Left lung (tissue), 10 donors: ENCODE measurements around the gene RFWD3. TPM values are rescaled to one million over a fixed set of nuclear protein-coding genes. Genes with fewer than 3 reads are reported as not detected.

ENCODE experiments used
- ATAC-seq: fragments of 200-7000 bp; cut with Tn5 transposase; one replicate; pipeline ENCODE4 v1.9.1; 2020; ENCODE audit warnings: moderate library complexity
- DNase-seq, 4 donors: peaks; one replicate each; pipeline ENCODE4 v3.0.0-alpha.2; 2013 to 2020
- H3K27ac ChIP-seq, 2 donors: fragments of 200-600 bp; sonication (generic) in 1 of 2; one replicate each; pipeline versions ENCODE4 v1.5.0 to v1.8.0; 2020 to 2021
- H3K27me3 ChIP-seq, 2 donors: fragments of 200-600 bp; sonication (generic) in 1 of 2; one replicate each; pipeline versions ENCODE4 v1.5.0 to v1.8.0; 2020 to 2021
- H3K36me3 ChIP-seq, 2 donors: fragments of 200-600 bp; sonication (generic) in 1 of 2; one replicate each; pipeline versions ENCODE4 v1.5.0 to v1.8.0; 2020 to 2021
- H3K4me1 ChIP-seq, 2 donors: fragments of 200-600 bp; one replicate each; pipeline ENCODE4 v1.8.0; 2021
- H3K4me3 ChIP-seq, 2 donors: fragments of 200-600 bp; sonication (generic) in 1 of 2; one replicate each; pipeline versions ENCODE4 v1.5.0 to v1.8.0; 2020 to 2021; ENCODE audit warnings: mild to moderate bottlenecking in 1 of 2
- H3K9me3 ChIP-seq, 2 donors: fragments of 200-600 bp; sonication (generic) in 1 of 2; one replicate each; pipeline versions ENCODE4 v1.5.0 to v1.8.0; 2020 to 2021
- intact Hi-C, 2 donors: fragments of 100-400 bp; cut with DNase I; formaldehyde crosslinking; loops; one replicate each; pipeline versions ENCODE4 v1.11.2 to v1.14.2; 2022
- polyA plus RNA-seq, 6 donors: library from polyadenylated mRNA; unstranded; fragments of 120-200 nt; gene quantifications; one replicate each; pipeline ENCODE4 v1.2.1, GENCODE V29; 2013; ENCODE audit not compliant: insufficient read length in 6 of 6
- total RNA-seq, 2 donors: library from RNA; stranded (reverse); fragmentation: NEBNext Ultra II Directional; extraction: Animal tissue kit (Norgen Biotek cat#: 25700); gene quantifications; one replicate each; pipeline ENCODE4 v1.2.1, GENCODE V29; 2021
- TF ChIP-seq, protein P1 (sequence below), 2 donors: fragments of 200-600 bp; sonication (generic) in 1 of 2; IDR thresholded peaks; one replicate each; pipeline versions ENCODE4 v1.5.0 to v1.8.0; 2021; ENCODE audit warnings: antibody characterized with exemption in 2 of 2
- donor health status: DM: no; HTN: yes; CAD: no.
- donor health status: DM: no; HTN: no; CAD: no.

The RFWD3 gene
- total and polyA plus RNA-seq, 8 donors: 20.7 to 27.7 (median 24.2) TPM

DNA sequence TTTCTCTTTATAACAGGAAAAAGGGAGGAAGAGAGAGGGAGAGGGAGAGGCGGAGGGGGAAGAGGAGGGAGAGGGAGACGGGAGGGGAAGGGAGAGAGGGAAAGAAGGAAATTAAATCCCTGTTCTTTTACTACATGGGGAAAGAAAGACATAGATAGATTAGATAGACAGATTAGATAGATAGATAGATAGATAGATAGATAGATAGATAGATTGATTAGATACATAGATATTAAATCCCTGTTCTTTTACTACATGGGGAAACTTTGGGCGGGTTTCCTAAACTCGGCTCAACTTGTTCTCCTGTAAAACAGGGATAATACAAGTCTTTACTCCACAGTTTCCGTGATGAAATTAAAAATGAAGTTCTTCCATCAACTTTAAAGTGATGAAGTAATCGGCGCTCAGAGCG, 661 bp downstream of the RFWD3 start:
- Histone ChIP-seq H3K9me3 (no peaks in the 10 kb centered on the region), H3K27ac (peak overlapping the region; percentile 28 to 80), H3K4me1 (peaks cover 0 to 10% of the 10 kb centered on the region in 2 donors), H3K27me3 (no peaks in the 10 kb centered on the region), H3K36me3 (peaks cover 0 to 38% of the 10 kb centered on the region in 2 donors), H3K4me3 (peak overlapping the region; percentile 80 to 99)
- DNase-seq (no peak), ATAC-seq (no peak)
- intact Hi-C loops: no loop called here
- TF ChIP-seq, protein P1, sequence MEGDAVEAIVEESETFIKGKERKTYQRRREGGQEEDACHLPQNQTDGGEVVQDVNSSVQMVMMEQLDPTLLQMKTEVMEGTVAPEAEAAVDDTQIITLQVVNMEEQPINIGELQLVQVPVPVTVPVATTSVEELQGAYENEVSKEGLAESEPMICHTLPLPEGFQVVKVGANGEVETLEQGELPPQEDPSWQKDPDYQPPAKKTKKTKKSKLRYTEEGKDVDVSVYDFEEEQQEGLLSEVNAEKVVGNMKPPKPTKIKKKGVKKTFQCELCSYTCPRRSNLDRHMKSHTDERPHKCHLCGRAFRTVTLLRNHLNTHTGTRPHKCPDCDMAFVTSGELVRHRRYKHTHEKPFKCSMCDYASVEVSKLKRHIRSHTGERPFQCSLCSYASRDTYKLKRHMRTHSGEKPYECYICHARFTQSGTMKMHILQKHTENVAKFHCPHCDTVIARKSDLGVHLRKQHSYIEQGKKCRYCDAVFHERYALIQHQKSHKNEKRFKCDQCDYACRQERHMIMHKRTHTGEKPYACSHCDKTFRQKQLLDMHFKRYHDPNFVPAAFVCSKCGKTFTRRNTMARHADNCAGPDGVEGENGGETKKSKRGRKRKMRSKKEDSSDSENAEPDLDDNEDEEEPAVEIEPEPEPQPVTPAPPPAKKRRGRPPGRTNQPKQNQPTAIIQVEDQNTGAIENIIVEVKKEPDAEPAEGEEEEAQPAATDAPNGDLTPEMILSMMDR (IDR thresholded peaks at IDR 0.05): no peak

DNA sequence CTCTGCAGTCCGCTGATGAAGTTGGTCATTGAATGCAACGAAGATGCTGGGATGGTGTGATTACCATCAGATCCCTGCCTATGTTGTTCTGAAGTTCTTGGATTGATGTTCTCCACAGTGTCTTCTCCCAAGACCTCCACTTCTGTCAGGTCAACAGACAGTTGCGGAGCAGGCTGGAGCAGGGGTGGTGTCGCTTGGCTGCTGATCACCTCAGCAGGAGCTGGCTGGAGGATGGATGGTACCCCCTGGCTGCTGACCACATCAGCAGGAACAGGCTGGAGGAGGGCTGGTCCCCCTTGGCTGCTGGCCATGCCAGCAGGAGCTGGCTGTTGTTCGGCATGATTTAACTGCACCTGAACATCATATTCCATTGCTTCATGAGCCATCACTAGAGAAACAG, 5.6 kb downstream of the RFWD3 start:
- intact Hi-C loops: no loop called here
- ATAC-seq (no peak), DNase-seq (no peak)
- TF ChIP-seq, protein P1 (IDR thresholded peaks at IDR 0.05): no peak
- Histone ChIP-seq H3K27ac (no peak overlapping the region), H3K36me3 (peaks cover 0 to 69% of the 10 kb centered on the region in 2 donors), H3K27me3 (no peaks in the 10 kb centered on the region), H3K9me3 (no peaks in the 10 kb centered on the region), H3K4me3 (no peak overlapping the region), H3K4me1 (peaks cover 0 to 26% of the 10 kb centered on the region in 2 donors)

DNA sequence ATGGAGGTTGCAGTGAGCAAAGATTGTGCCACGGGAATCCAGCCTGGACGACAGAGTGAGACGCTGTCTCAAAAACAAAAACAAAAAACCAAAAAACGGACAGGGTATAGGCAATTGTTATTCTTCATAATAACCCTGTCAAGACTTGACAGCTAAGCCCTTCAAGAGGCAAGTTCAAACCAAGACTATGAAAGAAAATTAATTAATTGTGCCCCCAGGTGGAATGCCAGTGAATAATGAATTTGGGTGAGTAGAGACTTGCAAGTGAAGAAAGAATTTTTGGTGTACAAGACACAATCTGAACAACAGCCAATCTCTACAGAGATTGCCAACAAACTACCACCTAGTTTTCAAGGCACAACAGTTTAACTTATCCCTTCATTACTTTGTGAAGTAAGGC, 6.3 kb downstream of the RFWD3 start:
- TF ChIP-seq, protein P1 (IDR thresholded peaks at IDR 0.05): no peak
- intact Hi-C loops: no loop called here
- H3K4me3 ChIP-seq: no peak overlapping the region
- H3K27me3 ChIP-seq: no peaks in the 10 kb centered on the region
- ATAC-seq (no peak), DNase-seq (no peak)
- peaks cover 0 to 76% of the 10 kb centered on the region in 2 donors for H3K36me3 ChIP-seq
- no peaks in the 10 kb centered on the region for H3K9me3 ChIP-seq
- H3K27ac ChIP-seq: no peak overlapping the region
- H3K4me1 ChIP-seq: peaks cover 0 to 19% of the 10 kb centered on the region in 2 donors

DNA sequence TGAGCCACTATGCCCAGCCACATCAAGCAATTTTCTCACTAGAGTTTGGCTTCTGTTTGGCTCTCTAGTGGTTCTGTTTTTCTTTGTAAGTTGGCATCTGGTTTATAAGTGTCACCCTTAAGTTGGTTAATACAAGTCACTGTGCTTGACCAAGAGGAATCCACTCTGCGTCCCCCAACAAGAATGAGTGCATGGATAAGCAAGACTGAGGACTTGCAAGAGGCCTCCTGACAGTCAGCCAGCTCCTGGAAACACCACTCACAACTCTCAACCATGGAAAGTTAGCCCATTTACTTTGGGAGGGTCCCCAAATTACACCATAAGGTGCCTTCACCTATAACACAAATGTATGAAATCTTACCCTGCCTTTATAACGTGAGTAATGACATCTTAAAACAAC, 7.6 kb downstream of the RFWD3 start:
- no peaks in the 10 kb centered on the region for H3K9me3 ChIP-seq
- intact Hi-C loops: no loop called here
- TF ChIP-seq, protein P1 (IDR thresholded peaks at IDR 0.05): no peak
- no peak overlapping the region for H3K4me3 ChIP-seq
- H3K36me3 ChIP-seq: peaks cover 0 to 71% of the 10 kb centered on the region in 2 donors
- peaks cover 0 to 19% of the 10 kb centered on the region in 2 donors for H3K4me1 ChIP-seq
- DNase-seq (no peak), ATAC-seq (no peak)
- H3K27me3 ChIP-seq: no peaks in the 10 kb centered on the region
- H3K27ac ChIP-seq: no peak overlapping the region

DNA sequence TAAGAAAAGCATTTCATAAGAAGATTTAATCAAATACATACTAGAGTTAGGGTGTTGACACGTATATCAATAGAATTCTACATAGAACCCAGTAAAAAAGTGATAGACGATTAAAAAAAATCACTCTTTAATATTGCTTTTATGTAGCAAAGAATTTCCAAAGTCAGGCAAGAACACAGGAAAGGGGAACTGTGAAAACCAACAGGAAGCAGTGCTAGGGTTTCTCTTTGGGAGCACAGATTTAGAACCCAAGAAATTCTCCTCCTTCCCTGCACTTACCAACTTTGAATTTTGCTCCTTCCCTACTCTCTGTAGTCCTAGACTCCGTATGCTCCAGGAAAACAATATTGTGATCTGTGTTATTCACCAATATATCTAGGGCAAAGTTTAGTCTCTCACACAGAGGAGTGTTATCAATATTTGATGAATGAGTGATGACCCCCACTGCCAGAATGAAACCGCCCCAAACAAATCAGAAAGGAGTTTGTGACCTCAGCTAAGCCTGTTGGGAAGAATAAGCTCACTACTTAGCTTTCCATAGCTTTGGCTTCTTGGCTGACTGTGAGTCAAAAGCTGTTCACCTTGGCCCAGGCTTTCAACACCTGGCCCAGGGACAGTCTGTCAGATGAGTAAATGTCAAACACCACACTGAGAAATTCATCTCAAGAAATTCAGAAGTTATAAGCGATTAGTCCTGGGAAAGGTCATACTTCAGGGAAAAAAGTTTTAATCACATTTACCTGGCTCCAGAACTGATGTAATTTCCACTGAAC, 8.6 kb downstream of the RFWD3 start:
- H3K4me3 ChIP-seq: no peak overlapping the region
- DNase-seq: no peak
- H3K4me1 ChIP-seq: peaks cover 0 to 19% of the 10 kb centered on the region in 2 donors
- peaks cover 0 to 65% of the 10 kb centered on the region in 2 donors for H3K36me3 ChIP-seq
- H3K9me3 ChIP-seq: no peaks in the 10 kb centered on the region
- H3K27me3 ChIP-seq: no peaks in the 10 kb centered on the region
- ATAC-seq: no peak
- intact Hi-C loops: no loop called here
- no peak overlapping the region for H3K27ac ChIP-seq
- TF ChIP-seq, protein P1 (IDR thresholded peaks at IDR 0.05): no peak
